GM12878 (cell line): ENCODE results near the gene SDHAF2. TPM values are rescaled to one million over a fixed set of nuclear protein-coding genes. Genes with fewer than 3 reads are reported as not detected.

ENCODE experiments used
- ATAC-seq: fragments of 200-7000 bp; cut with Tn5 transposase; 3 replicates; pipeline ENCODE4 v1.9.1; 2020; ENCODE audit warnings: mild to moderate bottlenecking, moderate library complexity
- BruUV-seq: library from RNA; stranded (reverse); fragments of 400-500 nt; replicated peaks from 2 replicates; lab custom pipeline; 2021; lab: Mats Ljungman, UMichigan
- CTCF ChIA-PET: fragments of 300-600 bp; sonication (Branson Sonifier 250); formaldehyde crosslinking; extraction: SDS; loops from one replicate; lab custom pipeline; 2021; ENCODE audit warnings: inconsistent platforms; lab: Yijun Ruan, JAX
- POLR2A ChIA-PET: fragments of 350-600 bp; formaldehyde crosslinking; extraction: SDS; loops from one replicate; lab custom pipeline; 2021; ENCODE audit warnings: inconsistent platforms; lab: Charles Lee
- RAD21 ChIA-PET: fragments of 300-600 bp; sonication (Branson Sonifier 250); formaldehyde crosslinking; loops from one replicate; lab custom pipeline; 2023; ENCODE audit warnings: antibody characterized with exemption; ENCODE audit not compliant: unreplicated experiment; lab: Charles Lee
- SMC1A ChIA-PET: fragments of 300-600 bp; sonication (Branson Sonifier 250); formaldehyde crosslinking; loops from one replicate; lab custom pipeline; 2023; ENCODE audit not compliant: unreplicated experiment, uncharacterized antibody; lab: Charles Lee
- DNase-seq: peaks from one replicate; pipeline ENCODE4 v3.0.0-alpha.2; 2011; ENCODE audit warnings: low read depth, low spot score
- FAIRE-seq: peaks from 3 replicates; lab custom pipeline; 2011; peaks lifted over from hg19 to GRCh38; lab: Jason Lieb, UNC
- H2AFZ ChIP-seq: 2 replicates; pipeline ENCODE4 v1.6.0; 2011; ENCODE audit warnings: low read depth, low read length, control low read depth; ENCODE audit not compliant: control insufficient read depth
- H3K27ac ChIP-seq: 2 replicates; pipeline ENCODE4 v1.5.1; 2011; ENCODE audit warnings: control low read depth; ENCODE audit not compliant: control insufficient read depth, insufficient read depth
- H3K27me3 ChIP-seq, 2 experiments: replicated peaks in 1 of 2; 2 replicates each; pipeline versions ENCODE4 v1.6.0 to v1.6.1; 2011; ENCODE audit warnings: low read length in 1 of 2; ENCODE audit not compliant: control insufficient read depth in 2 of 2, insufficient read depth in 2 of 2
- H3K36me3 ChIP-seq, 2 experiments: 2 replicates each; pipeline ENCODE4 v1.5.1; 2011; ENCODE audit warnings: low read length in 1 of 2; ENCODE audit not compliant: control insufficient read depth in 2 of 2, insufficient read depth in 2 of 2
- H3K4me1 ChIP-seq: 2 replicates; pipeline ENCODE4 v1.6.1; 2011; ENCODE audit warnings: mild to moderate bottlenecking, low read length, moderate library complexity, mixed read lengths; ENCODE audit not compliant: control insufficient read depth, insufficient read depth
- H3K4me2 ChIP-seq: 2 replicates; pipeline ENCODE4 v1.6.0; 2011; ENCODE audit warnings: control low read depth; ENCODE audit not compliant: control insufficient read depth, insufficient read depth
- H3K4me3 ChIP-seq: fragments of 200-600 bp; sonication (generic); 2 replicates; pipeline ENCODE4 v1.5.1; 2016
- H3K79me2 ChIP-seq: 2 replicates; pipeline ENCODE4 v1.6.0; 2011; ENCODE audit warnings: low read length; ENCODE audit not compliant: control insufficient read depth, insufficient read depth
- H3K9ac ChIP-seq: 2 replicates; pipeline ENCODE4 v1.8.0; 2011; ENCODE audit warnings: low read length, control low read depth, mixed read lengths; ENCODE audit not compliant: control insufficient read depth, insufficient read depth
- H3K9me3 ChIP-seq: replicated peaks from 3 replicates; pipeline ENCODE4 v1.5.1; 2011; ENCODE audit warnings: mild to moderate bottlenecking, low read length; ENCODE audit not compliant: control insufficient read depth, insufficient read depth
- H4K20me1 ChIP-seq: 2 replicates; pipeline ENCODE4 v1.6.0; 2011; ENCODE audit not compliant: control insufficient read depth, insufficient read depth
- BCL11A ChIP-seq: IDR thresholded peaks from 2 replicates; pipeline ENCODE4 v1.6.1; 2011; ENCODE audit warnings: low read depth, low read length
- BMI1 ChIP-seq: fragments of 450-650 bp; IDR thresholded peaks from 2 replicates; pipeline ENCODE4 v1.6.1; 2016; ENCODE audit warnings: mild to moderate bottlenecking, moderate library complexity, borderline replicate concordance
- BRCA1 ChIP-seq: IDR thresholded peaks from 2 replicates; pipeline ENCODE4 v1.6.1; 2011; ENCODE audit warnings: low read depth, low read length, improper control_type of control experiment
- E2F4 ChIP-seq: IDR thresholded peaks from 2 replicates; pipeline ENCODE4 v1.6.1; 2012; ENCODE audit warnings: low read depth, low read length, improper control_type of control experiment
- JUND ChIP-seq: IDR thresholded peaks from 2 replicates; pipeline ENCODE4 v1.6.1; 2012; ENCODE audit warnings: low read depth, mild to moderate bottlenecking, low read length, improper control_type of control experiment, moderate library complexity
- MTA2 ChIP-seq: fragments of 450-650 bp; IDR thresholded peaks from 2 replicates; pipeline ENCODE4 v1.6.1; 2016; ENCODE audit warnings: low read depth, mild to moderate bottlenecking, moderate library complexity
- MXI1 ChIP-seq: fragments of 150-350 bp; IDR thresholded peaks from 2 replicates; pipeline ENCODE4 v1.6.1; 2011; ENCODE audit warnings: low read depth, mild to moderate bottlenecking, inconsistent platforms, low read length, improper control_type of control experiment
- MYC ChIP-seq: IDR thresholded peaks from 2 replicates; pipeline ENCODE4 v1.6.1; 2011; ENCODE audit warnings: mild to moderate bottlenecking, low read length, moderate library complexity, inconsistent platforms; ENCODE audit not compliant: insufficient read depth, insufficient replicate concordance, insufficient read length, severe bottlenecking
- RBBP5 ChIP-seq: fragments of 200-600 bp; sonication (generic); conservative IDR thresholded peaks from 2 replicates; pipeline ENCODE4 v1.6.1; 2016
- SREBF1 ChIP-seq: IDR thresholded peaks from 2 replicates; pipeline ENCODE4 v1.6.1; 2012; ENCODE audit warnings: mild to moderate bottlenecking, low read length
- SUZ12 ChIP-seq: fragments of 200-600 bp; sonication (generic); IDR thresholded peaks from one replicate; pipeline ENCODE4 v1.6.1; 2018; ENCODE audit warnings: antibody characterized with exemption, mild to moderate bottlenecking; ENCODE audit not compliant: unreplicated experiment
- TAF1 ChIP-seq: IDR thresholded peaks from 2 replicates; pipeline ENCODE4 v1.6.1; 2011; ENCODE audit warnings: mild to moderate bottlenecking, low read depth, low read length, borderline replicate concordance
- TCF12 ChIP-seq: IDR thresholded peaks from 2 replicates; pipeline ENCODE4 v1.6.1; 2011; ENCODE audit warnings: low read depth, mild to moderate bottlenecking, low read length
- YY1 ChIP-seq: IDR thresholded peaks from 2 replicates; pipeline ENCODE4 v1.6.1; 2011; ENCODE audit warnings: low read depth, mild to moderate bottlenecking, low read length
- ZBTB40 ChIP-seq: fragments of 450-650 bp; IDR thresholded peaks from 2 replicates; pipeline ENCODE4 v1.6.1; 2016; ENCODE audit warnings: mild to moderate bottlenecking, moderate library complexity, borderline replicate concordance
- ZNF592 ChIP-seq: fragments of 450-650 bp; IDR thresholded peaks from 2 replicates; pipeline ENCODE4 v1.6.1; 2017; ENCODE audit warnings: mild to moderate bottlenecking, moderate library complexity
- WGBS: methylation state at CpG from one replicate; pipeline ENCODE4 v1.1.6; 2016; ENCODE audit warnings: low lambda C conversion rate; ENCODE audit not compliant: insufficient replicate concordance, insufficient coverage; ENCODE audit errors: missing lambda C conversion rate; 5-methylcytosine and 5-hydroxymethylcytosine counted together
- in situ Hi-C: fragments of 300-500 bp; cut with MboI; formaldehyde crosslinking; loops from 9 replicates; pipeline ENCODE4 v1.14.3; 2018; ENCODE audit warnings: mixed read lengths
- intact Hi-C: fragments of 100-400 bp; cut with micrococcal nuclease; formaldehyde crosslinking; loops from one replicate; pipeline ENCODE4 v1.14.2; 2022; ENCODE audit not compliant: unreplicated experiment
- polyA plus RNA-seq, 11 experiments: library from polyadenylated mRNA; depleted of rRNA in 4 of 11; unstranded in 6 of 11; stranded (reverse) in 5 of 11; fragments of >200 nt; fragmentation: Nextera tagmentation in 4 of 11; fragmentation: Illumina TruSeq in 1 of 11; extraction: Ambion mirVana in 4 of 11; extraction: Trizol in 1 of 11; gene quantifications; 1 replicate in 1 of 11; 2 replicates in 10 of 11; pipeline versions ENCODE4 v1.2.1 to v1.2.3, GENCODE V29; 2011 to 2016; ENCODE audit warnings: inconsistent platforms in 2 of 11, missing spikeins in 2 of 11, low read depth in 1 of 11
- total RNA-seq, 4 experiments: library from RNA; depleted of rRNA in 3 of 4; stranded (reverse); fragments of >200 nt in 3 of 4; fragmentation: Illumina TruSeq in 1 of 4; extraction: Trizol in 1 of 4; gene quantifications; 2 replicates each; pipeline versions ENCODE4 v1.2.1 to v1.2.3, GENCODE V29; 2013 to 2021

SDHAF2 gene
- total and polyA plus RNA-seq, 10 of the 15 experiments (the other 5 are each of a cell fraction or from before 2014, with no cell fraction given) = 30.6 to 160 (median 78.3) TPM

GRCh38 chr11:61390161-61390560 is 39.8 kb upstream of the SDHAF2 start:
- H3K79me2 ChIP-seq = no peaks in the 10 kb centered on the region
- intact Hi-C loops (no loop called here), in situ Hi-C loops (loop anchor here (5.0 kb wide), 1 partner anchor 133 kb away; no protein-coding TSS in a partner anchor)
- no peaks in the 10 kb centered on the region for H4K20me1 ChIP-seq
- CTCF ChIA-PET = interaction anchor here (1.3 to 4.8 kb wide), 2 partner anchors 55 to 136 kb away, joined by 3 to 113 read pairs; no protein-coding TSS in a partner anchor
- TF ChIP-seq ZBTB40 (no peak), MXI1 (no peak), BCL11A (no peak), TAF1 (no peak), SREBF1 (no peak), TCF12 (no peak), BMI1 (no peak), SUZ12 (no peak), RBBP5 (no peak), BRCA1 (no peak), JUND (no peak), YY1 (no peak), E2F4 (no peak), MTA2 (no peak), MYC (no peak), ZNF592 (no peak)
- RAD21 ChIA-PET = interaction anchor here (5.0 kb wide), 1 partner anchor 55 kb away, joined by 88 read pairs; no protein-coding TSS in a partner anchor
- no TSS peak for BruUV-seq
- SMC1A ChIA-PET = interaction anchor here (0.8 to 7.1 kb wide), 2 partner anchors 21 to 55 kb away, joined by 3 to 80 read pairs; partner anchors contain the start of genes DDB1 and TKFC
- ATAC-seq (no peak), FAIRE-seq (no peak), DNase-seq (no peak)
- peaks cover 0 to 3% of the 10 kb centered on the region in 2 experiments; a peak in 2 of 4 replicates for H3K36me3 ChIP-seq
- peaks cover 4% of the 10 kb centered on the region for H3K4me1 ChIP-seq
- H2AFZ ChIP-seq = no peak overlapping the region
- POLR2A ChIA-PET = interaction anchor here (0.7 to 4.3 kb wide), 3 partner anchors 21 to 57 kb away, joined by 3 to 25 read pairs (median 3); partner anchors contain the start of genes CYB561A3, DDB1, TKFC and TMEM138
- H3K4me2 ChIP-seq = no peak overlapping the region
- H3K9ac ChIP-seq = no peak overlapping the region
- H3K4me3 ChIP-seq = no peak overlapping the region
- 92% methylated on average over 1 of the region's 1 CpG for WGBS
- no peaks in the 10 kb centered on the region for H3K27me3 ChIP-seq
- H3K27ac ChIP-seq = no peak overlapping the region
- H3K9me3 ChIP-seq = no peaks in the 10 kb centered on the region
